HL-60 (cell line): ENCODE measurements around the gene MYRIP.
"Not testable (repeated sequence)": the region's sequence is repeated elsewhere in the genome, so short reads cannot be mapped to it uniquely, and the experiment has no call there.

Source experiments
- POLR2AphosphoS5 ChIP-seq: IDR thresholded peaks from 2 replicates; pipeline ENCODE4 v1.6.1; 2012; ENCODE audit warnings: low read depth
- TF ChIP-seq, protein P1 (sequence below): IDR thresholded peaks from one replicate; pipeline ENCODE4 v1.5.1; 2011; ENCODE audit warnings: low read length, control low read depth, inconsistent platforms; ENCODE audit not compliant: insufficient read depth

DNA sequence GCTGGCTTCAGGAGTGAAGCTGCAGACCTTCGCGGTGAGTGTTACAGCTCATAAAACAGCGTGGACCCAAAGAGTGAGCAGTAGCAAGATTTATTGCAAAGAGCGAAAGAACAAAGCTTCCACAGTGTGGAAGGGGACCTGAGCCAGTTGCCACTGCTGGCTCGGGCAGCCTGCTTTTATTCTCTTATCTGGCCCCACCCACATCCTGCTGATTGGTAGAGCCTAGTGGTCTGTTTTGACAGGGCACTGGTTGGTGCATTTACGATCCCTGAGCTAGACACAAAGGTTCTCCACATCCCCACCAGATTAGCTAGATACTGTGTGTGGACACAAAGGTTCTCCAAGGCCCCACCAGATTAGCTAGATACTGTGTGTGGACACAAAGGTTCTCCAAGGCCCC lies 267.7 kb downstream of the MYRIP start:
- TF ChIP-seq, protein P1, sequence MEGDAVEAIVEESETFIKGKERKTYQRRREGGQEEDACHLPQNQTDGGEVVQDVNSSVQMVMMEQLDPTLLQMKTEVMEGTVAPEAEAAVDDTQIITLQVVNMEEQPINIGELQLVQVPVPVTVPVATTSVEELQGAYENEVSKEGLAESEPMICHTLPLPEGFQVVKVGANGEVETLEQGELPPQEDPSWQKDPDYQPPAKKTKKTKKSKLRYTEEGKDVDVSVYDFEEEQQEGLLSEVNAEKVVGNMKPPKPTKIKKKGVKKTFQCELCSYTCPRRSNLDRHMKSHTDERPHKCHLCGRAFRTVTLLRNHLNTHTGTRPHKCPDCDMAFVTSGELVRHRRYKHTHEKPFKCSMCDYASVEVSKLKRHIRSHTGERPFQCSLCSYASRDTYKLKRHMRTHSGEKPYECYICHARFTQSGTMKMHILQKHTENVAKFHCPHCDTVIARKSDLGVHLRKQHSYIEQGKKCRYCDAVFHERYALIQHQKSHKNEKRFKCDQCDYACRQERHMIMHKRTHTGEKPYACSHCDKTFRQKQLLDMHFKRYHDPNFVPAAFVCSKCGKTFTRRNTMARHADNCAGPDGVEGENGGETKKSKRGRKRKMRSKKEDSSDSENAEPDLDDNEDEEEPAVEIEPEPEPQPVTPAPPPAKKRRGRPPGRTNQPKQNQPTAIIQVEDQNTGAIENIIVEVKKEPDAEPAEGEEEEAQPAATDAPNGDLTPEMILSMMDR = not testable (repeated sequence)
- not testable (repeated sequence) for TF ChIP-seq POLR2AphosphoS5
